H7 (cell line): ENCODE results near the gene SLC45A3. TPM values are rescaled to one million over a fixed set of nuclear protein-coding genes. Genes with fewer than 3 reads are reported as not detected.

ENCODE experiments used
- DNase-seq: peaks from one replicate; pipeline ENCODE4 v3.0.0; 2012
- H3K27me3 ChIP-seq: 2 replicates; pipeline ENCODE4 v1.6.0; 2011; ENCODE audit warnings: mild to moderate bottlenecking, low read length; ENCODE audit not compliant: control insufficient read depth, insufficient read depth
- H3K36me3 ChIP-seq: replicated peaks from 2 replicates; pipeline ENCODE4 v1.5.1; 2011; ENCODE audit warnings: low read length; ENCODE audit not compliant: control insufficient read depth, insufficient read depth
- H3K4me3 ChIP-seq: 2 replicates; pipeline ENCODE4 v1.5.1; 2011; ENCODE audit warnings: low read depth, mild to moderate bottlenecking, control low read depth, low read length, moderate library complexity; ENCODE audit not compliant: insufficient read depth
- total RNA-seq: library from RNA; depleted of rRNA; stranded (reverse); fragments of >200 nt; shearing (Covaris generic); gene quantifications from 2 replicates; pipeline ENCODE4 v1.2.3, GENCODE V29; 2014

The SLC45A3 gene
- total RNA-seq, 1 experiment from 2014 or later = 20.7 TPM

- DNase-seq = no peak
These were observed 28.7 kb upstream of the SLC45A3 start for GRCh38 chr1:205709059-205709398.

GRCh38 chr1:205706601-205707502, 26.5 kb upstream of the SLC45A3 start:
- Histone ChIP-seq H3K4me3 (no peak overlapping the region), H3K36me3 (peaks cover 4% of the 10 kb centered on the region), H3K27me3 (no peaks in the 10 kb centered on the region)
- DNase-seq = no peak

More at GRCh38 chr1:205709059-205709398, 28.7 kb upstream of the SLC45A3 start:
- Histone ChIP-seq H3K36me3 (peaks cover 4% of the 10 kb centered on the region), H3K27me3 (no peaks in the 10 kb centered on the region), H3K4me3 (no peak overlapping the region)

- DNase-seq = no peak
- Histone ChIP-seq H3K4me3 (no peak overlapping the region), H3K27me3 (no peaks in the 10 kb centered on the region), H3K36me3 (peaks cover 4% of the 10 kb centered on the region)
These were observed 24.6 kb upstream of the SLC45A3 start for GRCh38 chr1:205704903-205705302.

GRCh38 chr1:205703072-205703471, 22.8 kb upstream of the SLC45A3 start:
- Histone ChIP-seq H3K4me3 (no peak overlapping the region), H3K36me3 (peaks cover 1% of the 10 kb centered on the region; the same call in 1 of the 2 replicates), H3K27me3 (no peaks in the 10 kb centered on the region)
- no peak for DNase-seq

GRCh38 chr1:205701891-205702290, 21.6 kb upstream of the SLC45A3 start:
- no peak for DNase-seq
- Histone ChIP-seq H3K27me3 (no peaks in the 10 kb centered on the region), H3K36me3 (peaks cover 1% of the 10 kb centered on the region; the same call in 1 of the 2 replicates), H3K4me3 (no peak overlapping the region)

- no peaks in the 10 kb centered on the region; the same call in 1 of the 2 replicates for H3K36me3 ChIP-seq
- no peak overlapping the region for H3K4me3 ChIP-seq
- no peak for DNase-seq
- H3K27me3 ChIP-seq = no peaks in the 10 kb centered on the region
These were observed 21.1 kb upstream of the SLC45A3 start for GRCh38 chr1:205701420-205701819.

GRCh38 chr1:205700865-205701401, 20.6 kb upstream of the SLC45A3 start:
- peak; percentile 62 for DNase-seq
- H3K36me3 ChIP-seq = no peaks in the 10 kb centered on the region; the same call in 1 of the 2 replicates
- H3K4me3 ChIP-seq = no peak overlapping the region
- no peaks in the 10 kb centered on the region for H3K27me3 ChIP-seq

GRCh38 chr1:205699416-205699815, 19.1 kb upstream of the SLC45A3 start:
- H3K4me3 ChIP-seq = no peak overlapping the region
- no peaks in the 10 kb centered on the region for H3K27me3 ChIP-seq
- DNase-seq = no peak
- H3K36me3 ChIP-seq = no peaks in the 10 kb centered on the region; the same call in 1 of the 2 replicates

GRCh38 chr1:205698921-205699320, 18.6 kb upstream of the SLC45A3 start:
- DNase-seq = no peak
- H3K36me3 ChIP-seq = no peaks in the 10 kb centered on the region; the same call in 1 of the 2 replicates
- no peaks in the 10 kb centered on the region for H3K27me3 ChIP-seq
- H3K4me3 ChIP-seq = no peak overlapping the region

- peak; percentile 61 for DNase-seq
- H3K27me3 ChIP-seq = no peaks in the 10 kb centered on the region
- no peak overlapping the region for H3K4me3 ChIP-seq
- H3K36me3 ChIP-seq = no peaks in the 10 kb centered on the region
These were observed 13.2 kb upstream of the SLC45A3 start for GRCh38 chr1:205693421-205693991.

GRCh38 chr1:205692423-205692822, 12.1 kb upstream of the SLC45A3 start:
- H3K27me3 ChIP-seq = no peaks in the 10 kb centered on the region
- H3K4me3 ChIP-seq = no peak overlapping the region
- no peaks in the 10 kb centered on the region for H3K36me3 ChIP-seq
- no peak for DNase-seq

GRCh38 chr1:205690122-205690756, 9.9 kb upstream of the SLC45A3 start:
- no peaks in the 10 kb centered on the region for H3K36me3 ChIP-seq
- DNase-seq = no peak

GRCh38 chr1:205689479-205689878, 9.2 kb upstream of the SLC45A3 start:
- Histone ChIP-seq H3K36me3 (no peaks in the 10 kb centered on the region), H3K27me3 (no peaks in the 10 kb centered on the region), H3K4me3 (no peak overlapping the region)
- DNase-seq = no peak

More at GRCh38 chr1:205690122-205690756, 9.9 kb upstream of the SLC45A3 start:
- no peak overlapping the region for H3K4me3 ChIP-seq
- H3K27me3 ChIP-seq = no peaks in the 10 kb centered on the region

GRCh38 chr1:205688171-205689080, 8.1 kb upstream of the SLC45A3 start:
- no peak for DNase-seq
- no peaks in the 10 kb centered on the region for H3K27me3 ChIP-seq
- H3K36me3 ChIP-seq = no peaks in the 10 kb centered on the region
- H3K4me3 ChIP-seq = no peak overlapping the region
